PC-9 (cell line): ENCODE data around the gene MAN1C1.

Source experiments
- EZH2 ChIP-seq: fragments of 200-600 bp; sonication (generic); IDR thresholded peaks from 2 replicates; pipeline ENCODE4 v1.8.0; 2017; ENCODE audit warnings: antibody characterized with exemption, low read depth
- TF ChIP-seq, protein P1 (sequence below): fragments of 200-600 bp; sonication (generic); conservative IDR thresholded peaks from 2 replicates; pipeline ENCODE4 v1.6.1; 2017; ENCODE audit warnings: mixed run types, antibody characterized with exemption, mild to moderate bottlenecking, moderate library complexity

DNA sequence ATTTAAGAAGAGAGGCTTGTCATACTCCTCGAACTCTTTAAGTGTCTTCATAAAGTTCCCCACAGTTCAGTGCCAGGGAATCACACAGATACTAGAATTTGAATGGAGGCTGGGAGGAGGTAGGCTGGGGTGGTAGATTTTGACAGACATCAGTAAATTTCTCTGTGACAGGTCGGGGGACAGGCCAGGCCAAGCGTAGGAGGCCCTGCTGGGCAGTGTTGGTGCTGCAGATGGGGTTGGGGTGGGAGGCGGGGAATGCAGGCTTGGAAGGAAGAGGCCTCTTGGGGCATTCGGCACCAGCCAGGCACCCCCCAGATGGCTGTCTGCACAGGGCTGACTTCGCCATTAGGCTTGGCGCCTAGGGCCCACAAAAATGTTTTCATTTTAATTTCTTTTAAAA is 84.0 kb downstream of the MAN1C1 start:
- TF ChIP-seq EZH2 = no peak
- TF ChIP-seq, protein P1, sequence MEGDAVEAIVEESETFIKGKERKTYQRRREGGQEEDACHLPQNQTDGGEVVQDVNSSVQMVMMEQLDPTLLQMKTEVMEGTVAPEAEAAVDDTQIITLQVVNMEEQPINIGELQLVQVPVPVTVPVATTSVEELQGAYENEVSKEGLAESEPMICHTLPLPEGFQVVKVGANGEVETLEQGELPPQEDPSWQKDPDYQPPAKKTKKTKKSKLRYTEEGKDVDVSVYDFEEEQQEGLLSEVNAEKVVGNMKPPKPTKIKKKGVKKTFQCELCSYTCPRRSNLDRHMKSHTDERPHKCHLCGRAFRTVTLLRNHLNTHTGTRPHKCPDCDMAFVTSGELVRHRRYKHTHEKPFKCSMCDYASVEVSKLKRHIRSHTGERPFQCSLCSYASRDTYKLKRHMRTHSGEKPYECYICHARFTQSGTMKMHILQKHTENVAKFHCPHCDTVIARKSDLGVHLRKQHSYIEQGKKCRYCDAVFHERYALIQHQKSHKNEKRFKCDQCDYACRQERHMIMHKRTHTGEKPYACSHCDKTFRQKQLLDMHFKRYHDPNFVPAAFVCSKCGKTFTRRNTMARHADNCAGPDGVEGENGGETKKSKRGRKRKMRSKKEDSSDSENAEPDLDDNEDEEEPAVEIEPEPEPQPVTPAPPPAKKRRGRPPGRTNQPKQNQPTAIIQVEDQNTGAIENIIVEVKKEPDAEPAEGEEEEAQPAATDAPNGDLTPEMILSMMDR = no peak
